Neural cell (in vitro differentiated cells): Measurements from ENCODE around the gene EIF3D.

Experiments used
- EP300 ChIP-seq: fragments of 450-650 bp; conservative IDR thresholded peaks from 2 replicates; pipeline ENCODE4 v1.6.1; 2014; ENCODE audit warnings: antibody characterized with exemption, mild to moderate bottlenecking, moderate library complexity; ENCODE audit not compliant: poor library complexity, severe bottlenecking
- EZH2 ChIP-seq: fragments of 200-600, 300-800 bp; shearing (Covaris generic), sonication (generic); IDR thresholded peaks from 2 replicates; pipeline ENCODE4 v1.6.1; 2014; ENCODE audit warnings: antibody characterized with exemption, low read length, borderline replicate concordance, mild to moderate bottlenecking; ENCODE audit not compliant: insufficient read depth, poor library complexity, severe bottlenecking
- MXI1 ChIP-seq: fragments of 450-650 bp; conservative IDR thresholded peaks from 2 replicates; pipeline ENCODE4 v1.6.1; 2014; ENCODE audit warnings: antibody characterized with exemption, mild to moderate bottlenecking; ENCODE audit not compliant: poor library complexity, severe bottlenecking
- POLR2AphosphoS5 ChIP-seq: IDR thresholded peaks from 2 replicates; pipeline ENCODE4 v1.6.1; 2012
- SMC3 ChIP-seq: fragments of 450-650 bp; conservative IDR thresholded peaks from 2 replicates; pipeline ENCODE4 v1.6.1; 2014; ENCODE audit warnings: antibody characterized with exemption, mild to moderate bottlenecking, moderate library complexity; ENCODE audit not compliant: poor library complexity
- TAF1 ChIP-seq: IDR thresholded peaks from 2 replicates; pipeline ENCODE4 v1.6.1; 2012; ENCODE audit warnings: low read depth
- TF ChIP-seq, protein P1 (sequence below): fragments of 450-650 bp; IDR thresholded peaks from 2 replicates; pipeline ENCODE4 v1.5.1; 2014; ENCODE audit warnings: antibody characterized with exemption, mild to moderate bottlenecking, moderate library complexity; ENCODE audit not compliant: poor library complexity, severe bottlenecking

DNA sequence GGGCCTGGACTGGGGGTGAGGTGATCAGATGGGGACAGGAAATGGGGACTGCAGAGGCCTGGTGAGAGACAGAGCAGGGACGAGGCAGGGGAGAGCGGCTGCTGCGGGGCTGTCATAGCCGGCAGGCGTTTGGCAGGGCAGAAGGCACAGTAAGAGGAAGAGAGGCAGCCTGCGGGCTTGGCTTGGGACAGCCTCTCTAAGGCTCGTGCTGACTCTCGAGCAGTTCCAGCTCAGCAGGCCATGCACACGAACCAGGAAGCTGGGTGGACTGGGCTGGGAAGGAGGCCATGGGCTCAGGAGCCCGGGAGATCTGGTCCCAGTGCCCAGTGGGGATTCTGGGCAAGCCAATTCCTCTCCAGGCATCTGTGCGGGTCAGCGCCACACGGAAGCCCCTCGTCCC is 19.6 kb upstream of the EIF3D start:
- TF ChIP-seq, protein P1, sequence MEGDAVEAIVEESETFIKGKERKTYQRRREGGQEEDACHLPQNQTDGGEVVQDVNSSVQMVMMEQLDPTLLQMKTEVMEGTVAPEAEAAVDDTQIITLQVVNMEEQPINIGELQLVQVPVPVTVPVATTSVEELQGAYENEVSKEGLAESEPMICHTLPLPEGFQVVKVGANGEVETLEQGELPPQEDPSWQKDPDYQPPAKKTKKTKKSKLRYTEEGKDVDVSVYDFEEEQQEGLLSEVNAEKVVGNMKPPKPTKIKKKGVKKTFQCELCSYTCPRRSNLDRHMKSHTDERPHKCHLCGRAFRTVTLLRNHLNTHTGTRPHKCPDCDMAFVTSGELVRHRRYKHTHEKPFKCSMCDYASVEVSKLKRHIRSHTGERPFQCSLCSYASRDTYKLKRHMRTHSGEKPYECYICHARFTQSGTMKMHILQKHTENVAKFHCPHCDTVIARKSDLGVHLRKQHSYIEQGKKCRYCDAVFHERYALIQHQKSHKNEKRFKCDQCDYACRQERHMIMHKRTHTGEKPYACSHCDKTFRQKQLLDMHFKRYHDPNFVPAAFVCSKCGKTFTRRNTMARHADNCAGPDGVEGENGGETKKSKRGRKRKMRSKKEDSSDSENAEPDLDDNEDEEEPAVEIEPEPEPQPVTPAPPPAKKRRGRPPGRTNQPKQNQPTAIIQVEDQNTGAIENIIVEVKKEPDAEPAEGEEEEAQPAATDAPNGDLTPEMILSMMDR = no peak
- TF ChIP-seq EZH2 (no peak), POLR2AphosphoS5 (no peak), SMC3 (no peak), EP300 (no peak), TAF1 (no peak), MXI1 (no peak)
